Activated naive CD8-positive, alpha-beta T cell treated with anti-CD3 and anti-CD28 coated beads for 36 hours (primary cell): ENCODE results near the gene GPAT2. TPM values are rescaled to one million over a fixed set of nuclear protein-coding genes. Genes with fewer than 3 reads are reported as not detected.
"Not testable (repeated sequence)": the region's sequence is repeated elsewhere in the genome, so short reads cannot be mapped to it uniquely, and the experiment has no call there.

Experiments used
- DNase-seq: peaks from one replicate; pipeline ENCODE4 v3.0.0; 2021
- H3K27ac Mint-ChIP-seq: one replicate; pipeline ENCODE4 v1.8.0; 2022; ENCODE audit warnings: mild to moderate bottlenecking, moderate library complexity, mixed read lengths
- H3K27me3 Mint-ChIP-seq: one replicate; pipeline ENCODE4 v1.8.0; 2022; ENCODE audit warnings: mild to moderate bottlenecking, mixed read lengths
- H3K36me3 Mint-ChIP-seq: one replicate; pipeline ENCODE4 v1.8.0; 2021; ENCODE audit warnings: mild to moderate bottlenecking, mixed read lengths
- H3K4me1 Mint-ChIP-seq: one replicate; pipeline ENCODE4 v1.8.0; 2021; ENCODE audit warnings: mixed read lengths
- H3K4me3 Mint-ChIP-seq: one replicate; pipeline ENCODE4 v1.8.0; 2022; ENCODE audit warnings: mild to moderate bottlenecking, moderate library complexity, mixed read lengths
- H3K9me3 Mint-ChIP-seq: one replicate; pipeline ENCODE4 v1.8.0; 2022; ENCODE audit warnings: mixed read lengths
- total RNA-seq, 2 experiments: library from RNA; stranded (reverse); gene quantifications; one replicate each; pipeline ENCODE4 v1.2.3, GENCODE V29; 2021

The GPAT2 gene
- total RNA-seq, 2 experiments from 2014 or later: 36.3 to 41.8 TPM

GRCh38 chr2:96054537-96054936 lies 19.8 kb upstream of the GPAT2 start:
- H3K27ac Mint-ChIP-seq, DNase-seq, H3K9me3 Mint-ChIP-seq, H3K36me3 Mint-ChIP-seq, H3K27me3 Mint-ChIP-seq, H3K4me1 Mint-ChIP-seq, H3K4me3 Mint-ChIP-seq: not testable (repeated sequence)

DNA sequence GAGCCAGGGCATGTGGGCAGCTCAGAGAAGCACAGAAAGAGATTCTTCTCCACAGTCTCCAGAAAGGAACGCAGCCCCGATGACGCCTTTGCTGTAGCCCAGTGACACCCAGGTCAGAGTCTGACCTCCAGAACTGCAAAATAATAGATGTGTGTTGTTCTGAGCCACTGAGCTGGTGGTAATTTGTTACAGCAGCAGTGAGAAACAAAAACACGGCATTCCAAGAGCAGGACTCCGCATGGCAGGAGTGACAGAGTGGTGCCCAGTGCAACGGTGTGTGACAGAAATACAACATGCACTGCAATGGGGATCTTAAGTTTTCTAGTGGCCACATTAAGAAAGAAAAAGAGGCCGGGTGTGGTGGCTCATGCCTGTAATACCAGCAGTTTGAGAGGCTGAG lies 18.7 kb upstream of the GPAT2 start:
- H3K36me3 Mint-ChIP-seq, H3K9me3 Mint-ChIP-seq, DNase-seq, H3K27me3 Mint-ChIP-seq, H3K4me3 Mint-ChIP-seq, H3K4me1 Mint-ChIP-seq, H3K27ac Mint-ChIP-seq: not testable (repeated sequence)

DNA sequence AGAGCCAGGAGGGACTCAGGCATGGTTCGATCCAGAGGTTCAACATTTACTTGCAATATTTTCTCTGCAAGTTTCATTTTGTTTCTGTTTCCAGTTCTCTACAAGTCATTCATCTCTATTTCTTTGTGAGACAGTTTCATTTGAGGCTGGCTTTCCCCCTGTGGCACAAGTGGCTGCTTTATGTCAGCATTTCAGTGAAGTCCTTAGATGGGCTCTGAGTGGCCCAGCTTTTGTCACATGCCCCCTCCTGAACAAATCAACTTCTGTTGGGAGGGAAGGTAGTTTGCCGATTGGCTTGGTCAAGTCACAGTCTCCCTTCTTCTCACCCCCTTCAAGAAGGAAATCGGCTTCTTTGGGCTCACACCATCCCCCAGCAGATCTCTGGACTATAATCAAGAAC lies 17.9 kb upstream of the GPAT2 start:
- not testable (repeated sequence) for H3K4me1 Mint-ChIP-seq, DNase-seq, H3K9me3 Mint-ChIP-seq, H3K4me3 Mint-ChIP-seq, H3K36me3 Mint-ChIP-seq, H3K27me3 Mint-ChIP-seq, H3K27ac Mint-ChIP-seq

GRCh38 chr2:96049917-96050262 lies 15.2 kb upstream of the GPAT2 start:
- H3K27me3 Mint-ChIP-seq, H3K4me1 Mint-ChIP-seq, H3K27ac Mint-ChIP-seq: not testable (repeated sequence)

DNA sequence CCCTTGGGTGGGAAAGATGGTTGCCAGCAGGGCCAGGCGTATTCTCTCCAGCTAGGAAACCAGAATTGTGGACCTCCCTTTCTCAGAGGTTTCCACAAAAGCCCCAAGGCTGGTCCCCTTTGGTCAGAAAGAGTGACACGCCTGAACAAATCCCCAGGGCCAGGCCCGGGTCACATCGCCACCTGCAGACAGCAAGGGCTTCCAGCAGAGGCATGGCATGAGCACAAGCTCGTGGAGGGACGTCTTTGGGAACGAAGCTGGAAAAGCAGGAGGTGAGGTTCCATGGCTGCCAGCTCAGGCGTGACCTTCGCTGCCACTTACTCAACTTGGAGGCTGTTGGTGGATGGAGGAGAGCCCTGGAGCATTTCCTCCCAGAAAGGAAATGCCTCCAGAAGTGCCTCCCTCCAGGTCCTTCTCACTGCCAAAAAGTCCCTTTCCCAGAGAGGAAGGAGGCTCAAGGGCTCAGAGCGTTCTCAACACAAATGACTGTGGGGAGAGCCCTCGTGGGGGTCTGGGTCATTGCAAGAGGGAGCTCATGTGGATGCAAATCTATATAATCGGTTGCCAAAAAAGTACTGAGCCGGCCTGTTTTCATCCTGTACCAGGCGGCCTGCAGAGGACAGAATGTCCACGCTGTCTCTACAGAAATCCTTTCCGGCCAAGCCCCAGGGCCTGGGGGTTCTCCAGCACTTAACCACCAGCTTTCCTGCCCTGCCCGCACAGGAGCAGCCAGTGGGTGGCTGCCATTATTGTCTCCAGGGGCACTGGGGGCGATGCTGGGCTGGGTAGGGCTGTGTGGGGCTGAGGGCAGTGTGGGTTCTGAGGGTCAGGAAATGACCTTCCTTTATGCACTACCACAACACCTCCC lies 14.6 kb upstream of the GPAT2 start:
- not testable (repeated sequence) for DNase-seq, H3K36me3 Mint-ChIP-seq, H3K4me1 Mint-ChIP-seq, H3K27ac Mint-ChIP-seq, H3K27me3 Mint-ChIP-seq, H3K9me3 Mint-ChIP-seq, H3K4me3 Mint-ChIP-seq

More at GRCh38 chr2:96049917-96050262, 15.2 kb upstream of the GPAT2 start:
- H3K9me3 Mint-ChIP-seq, H3K36me3 Mint-ChIP-seq, H3K4me3 Mint-ChIP-seq, DNase-seq: not testable (repeated sequence)

GRCh38 chr2:96035554-96035953 lies 838 bp upstream of the GPAT2 start:
- not testable (repeated sequence) for H3K36me3 Mint-ChIP-seq, H3K27ac Mint-ChIP-seq, DNase-seq, H3K9me3 Mint-ChIP-seq, H3K4me3 Mint-ChIP-seq, H3K4me1 Mint-ChIP-seq, H3K27me3 Mint-ChIP-seq

DNA sequence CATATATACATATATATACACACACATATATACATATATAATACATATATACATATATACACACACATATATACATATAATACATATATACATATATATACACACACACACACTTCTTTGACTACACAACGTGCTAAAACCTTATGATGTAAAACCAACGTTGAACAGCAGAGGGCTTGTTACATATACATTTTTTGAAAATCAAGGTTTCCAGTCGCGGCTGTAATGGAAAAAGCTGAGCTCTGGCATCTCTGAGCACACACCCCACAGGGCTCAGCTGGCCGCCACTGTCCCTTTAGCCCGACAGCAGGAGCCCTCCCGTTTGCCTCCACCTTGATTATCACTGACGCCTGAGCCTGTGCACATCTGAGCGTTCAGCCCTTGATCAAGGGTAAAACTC lies 719 bp downstream of the GPAT2 start:
- not testable (repeated sequence) for DNase-seq, H3K4me3 Mint-ChIP-seq, H3K27me3 Mint-ChIP-seq, H3K9me3 Mint-ChIP-seq, H3K36me3 Mint-ChIP-seq, H3K4me1 Mint-ChIP-seq, H3K27ac Mint-ChIP-seq

- not testable (repeated sequence) for H3K9me3 Mint-ChIP-seq, H3K4me1 Mint-ChIP-seq, H3K4me3 Mint-ChIP-seq, H3K27me3 Mint-ChIP-seq, H3K36me3 Mint-ChIP-seq, H3K27ac Mint-ChIP-seq, DNase-seq
These were observed 6.9 kb downstream of the GPAT2 start for GRCh38 chr2:96027725-96028325.

DNA sequence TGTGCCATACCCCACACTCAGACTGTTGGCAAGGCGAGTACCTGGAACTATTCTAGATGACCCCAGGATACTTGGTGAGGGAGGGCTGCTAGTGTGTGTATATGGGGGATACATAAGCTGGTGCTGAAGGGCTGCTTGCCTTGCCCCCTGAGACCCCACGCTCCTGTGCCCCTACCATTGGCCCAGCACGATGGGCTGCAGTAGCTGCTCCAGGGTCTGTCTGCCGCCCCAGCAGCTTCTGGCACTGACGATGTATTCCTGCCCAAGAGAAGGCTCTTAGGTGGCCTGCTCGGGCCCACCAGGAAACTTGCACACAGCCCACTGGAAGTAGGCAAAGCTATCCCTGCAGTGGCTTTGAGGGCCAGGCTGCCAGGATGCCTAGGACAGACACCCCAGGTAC lies 9.0 kb downstream of the GPAT2 start:
- not testable (repeated sequence) for H3K36me3 Mint-ChIP-seq, H3K4me1 Mint-ChIP-seq, H3K9me3 Mint-ChIP-seq, H3K27me3 Mint-ChIP-seq, DNase-seq, H3K27ac Mint-ChIP-seq, H3K4me3 Mint-ChIP-seq

GRCh38 chr2:96025194-96025492 lies 9.6 kb downstream of the GPAT2 start:
- Mint-ChIP-seq H3K9me3 (no peaks in the 10 kb centered on the region), H3K27me3 (no peaks in the 10 kb centered on the region), H3K4me1 (peaks cover 2% of the 10 kb centered on the region), H3K27ac (no peak overlapping the region), H3K36me3 (no peaks in the 10 kb centered on the region), H3K4me3 (no peak overlapping the region)
- no peak for DNase-seq

DNA sequence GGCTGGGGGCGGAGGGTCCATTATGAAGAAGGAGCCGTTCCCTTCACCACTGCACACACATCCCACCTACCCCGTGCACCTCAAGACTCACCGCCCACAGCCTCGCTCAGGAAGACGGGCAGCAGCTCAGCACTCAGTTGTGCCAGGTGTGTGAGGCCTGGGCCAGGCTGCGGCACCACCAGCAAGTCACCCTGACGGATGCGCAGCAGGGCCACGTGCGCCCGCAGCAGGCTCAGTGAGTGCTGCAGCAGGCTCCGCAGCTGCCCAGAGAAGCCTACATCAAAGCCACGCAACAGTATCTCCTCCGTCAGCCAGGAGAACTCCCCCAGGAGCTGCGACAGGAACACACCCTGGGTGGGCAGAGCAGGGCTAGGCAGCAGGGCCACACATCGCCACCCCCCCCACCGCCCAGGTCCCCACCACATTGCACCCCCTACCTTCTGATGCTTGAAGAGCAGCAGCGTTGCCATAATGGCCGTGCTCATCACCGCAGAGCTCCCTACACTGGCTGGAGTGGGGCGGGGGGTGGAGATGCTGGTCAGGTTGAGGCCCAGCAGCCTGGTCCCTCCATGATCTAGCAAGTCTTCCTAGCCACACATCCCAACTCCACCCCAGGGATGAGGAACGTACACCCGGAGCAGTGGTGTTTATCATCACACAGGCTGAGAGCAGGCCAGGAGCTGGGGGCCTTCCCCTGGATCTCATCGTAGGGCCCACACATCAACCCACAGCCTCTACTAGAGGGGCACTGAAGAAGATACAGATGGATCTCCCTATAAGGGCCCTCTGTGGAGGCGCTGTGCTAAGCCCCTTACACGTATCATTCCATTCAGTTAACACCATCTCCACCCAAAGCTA lies 10.2 kb downstream of the GPAT2 start:
- no peak for DNase-seq
- Mint-ChIP-seq H3K27me3 (no peaks in the 10 kb centered on the region), H3K4me1 (peaks cover 3% of the 10 kb centered on the region), H3K36me3 (no peaks in the 10 kb centered on the region), H3K27ac (no peak overlapping the region), H3K9me3 (no peaks in the 10 kb centered on the region), H3K4me3 (no peak overlapping the region)

GRCh38 chr2:96023701-96024100 lies 11.0 kb downstream of the GPAT2 start:
- H3K9me3 Mint-ChIP-seq, H3K27me3 Mint-ChIP-seq, H3K27ac Mint-ChIP-seq, DNase-seq, H3K36me3 Mint-ChIP-seq, H3K4me1 Mint-ChIP-seq, H3K4me3 Mint-ChIP-seq: not testable (repeated sequence)

DNA sequence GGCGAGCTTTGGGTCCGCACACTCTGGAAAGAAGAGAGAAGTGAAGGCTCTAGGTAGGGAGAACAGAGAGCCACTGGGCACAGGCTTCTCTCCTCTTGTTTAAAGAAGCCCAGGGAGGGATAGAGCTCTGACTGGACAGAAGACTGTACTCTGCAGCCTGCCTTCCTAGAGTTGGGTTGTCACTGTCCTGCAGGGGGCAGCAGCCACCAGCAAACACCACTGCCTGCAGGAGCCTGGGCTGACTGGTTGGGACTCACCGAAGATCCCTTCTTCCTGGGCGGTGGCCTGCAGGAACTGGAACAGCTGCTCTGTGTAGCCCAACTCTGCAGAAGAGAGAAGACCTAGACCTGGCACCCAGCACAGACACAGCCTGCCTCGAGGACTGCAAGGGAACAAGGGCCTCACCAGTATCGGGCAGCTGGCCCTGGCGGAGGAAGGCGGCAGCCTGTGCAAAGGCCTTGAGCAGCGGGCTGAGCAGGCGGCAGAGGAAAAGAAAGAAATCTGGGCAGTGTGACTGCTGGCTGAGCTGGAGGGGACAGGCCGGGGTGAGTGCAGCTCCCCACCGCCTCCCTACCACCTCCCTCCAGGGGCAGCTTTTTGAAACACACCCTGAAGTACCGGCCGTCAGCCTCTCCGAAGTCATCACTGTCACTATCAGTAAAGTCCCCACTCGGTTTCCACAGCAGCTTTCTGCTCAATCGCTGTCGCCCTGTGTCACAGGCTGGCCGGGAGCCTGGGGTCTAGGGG lies 11.8 kb downstream of the GPAT2 start:
- H3K36me3 Mint-ChIP-seq, H3K4me3 Mint-ChIP-seq, H3K9me3 Mint-ChIP-seq, H3K27ac Mint-ChIP-seq, H3K4me1 Mint-ChIP-seq, H3K27me3 Mint-ChIP-seq: not testable (repeated sequence)
- DNase-seq: peak; percentile 71

GRCh38 chr2:96022126-96022525 lies 12.6 kb downstream of the GPAT2 start:
- H3K27me3 Mint-ChIP-seq, DNase-seq, H3K4me1 Mint-ChIP-seq, H3K27ac Mint-ChIP-seq, H3K9me3 Mint-ChIP-seq, H3K36me3 Mint-ChIP-seq, H3K4me3 Mint-ChIP-seq: not testable (repeated sequence)

DNA sequence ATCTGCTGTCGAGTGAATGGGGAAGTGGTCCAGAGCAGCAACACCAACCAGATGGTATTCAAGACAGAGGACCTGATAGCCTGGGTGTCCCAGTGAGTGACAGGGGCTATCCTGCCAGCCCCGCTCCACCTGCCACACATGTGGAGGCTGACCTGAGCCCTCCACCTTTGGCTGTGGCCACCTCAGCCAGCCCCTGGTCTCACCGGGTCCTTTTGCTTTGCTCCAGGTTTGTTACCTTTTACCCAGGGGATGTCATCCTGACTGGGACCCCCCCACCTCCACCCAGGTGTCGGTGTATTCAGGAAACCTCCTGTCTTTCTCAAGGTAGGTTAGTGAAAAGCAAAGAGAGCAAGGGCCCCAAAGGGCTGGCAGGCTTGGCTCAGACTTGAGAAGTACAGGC lies 13.6 kb downstream of the GPAT2 start:
- not testable (repeated sequence) for H3K36me3 Mint-ChIP-seq, H3K9me3 Mint-ChIP-seq, H3K4me1 Mint-ChIP-seq, H3K4me3 Mint-ChIP-seq, DNase-seq, H3K27me3 Mint-ChIP-seq
- peak overlapping the region; percentile 42 for H3K27ac Mint-ChIP-seq
